Measurements from ENCODE around the gene POLR3C. TPM values are rescaled to one million over a fixed set of nuclear protein-coding genes. Genes with fewer than 3 reads are reported as not detected.

Gene POLR3C
- total and polyA plus RNA-seq, 2 of the 13 experiments (the other 11 are each of a cell fraction or from before 2014, with no cell fraction given): 15.5 to 24.3 TPM

GRCh38 chr1:145784409-145784808, 39.6 kb upstream of the POLR3C start:
- H3K9me3 ChIP-seq (ENCODE audit: low read length): no peaks in the 10 kb centered on the region
- no peak for ATAC-seq
- ChIA-PET CTCF (ENCODE audit: low intra/inter-chr PET ratio, low total read pairs) (no interaction called here), POLR2A (interaction anchor here (0.5 kb wide), 1 partner anchor 19 kb away, joined by 4 read pairs; no protein-coding TSS in a partner anchor)
- no peaks in the 10 kb centered on the region; a peak in 1 of 5 replicates for H3K27me3 ChIP-seq (ENCODE audit: control insufficient read depth in 1 of 2, insufficient read depth in 2 of 2, low read length in 2 of 2)
- no TSS peak for BruUV-seq (replicated peaks)
- WGBS (ENCODE audit: low lambda C conversion rate): 99% methylated on average over 3 of the region's 3 CpGs
- in situ Hi-C loops (cut with HindIII; ENCODE audit: extremely low pct_ligation_motif_present, low pct_unique_long_range_greater_than_20kb): no loop called here
- H4K20me1 ChIP-seq (ENCODE audit: insufficient read depth, low read length): no peaks in the 10 kb centered on the region
- H3K4me3 ChIP-seq (replicated peaks in 1 of 3; ENCODE audit: insufficient read depth in 1 of 3, low read depth in 2 of 3, low read length in 3 of 3): no peak overlapping the region
- H3K79me2 ChIP-seq (ENCODE audit: insufficient read depth, low read length): no peaks in the 10 kb centered on the region
- intact Hi-C loops (cut with micrococcal nuclease; ENCODE audit: unreplicated experiment): no loop called here
- H2AFZ ChIP-seq (ENCODE audit: low read length): no peak overlapping the region
- no peak for FAIRE-seq
- H3K4me2 ChIP-seq (ENCODE audit: low read depth, low read length): no peak overlapping the region
- peaks cover 5 to 6% of the 10 kb centered on the region in 2 experiments; a peak in 4 of 5 replicates for H3K36me3 ChIP-seq (replicated peaks in 1 of 2; ENCODE audit: control insufficient read depth in 1 of 2, insufficient read depth in 2 of 2, low read length in 2 of 2)
- H3K4me1 ChIP-seq (ENCODE audit: insufficient read depth, low read length): peaks cover 12% of the 10 kb centered on the region
- TF ChIP-seq, protein P1, sequence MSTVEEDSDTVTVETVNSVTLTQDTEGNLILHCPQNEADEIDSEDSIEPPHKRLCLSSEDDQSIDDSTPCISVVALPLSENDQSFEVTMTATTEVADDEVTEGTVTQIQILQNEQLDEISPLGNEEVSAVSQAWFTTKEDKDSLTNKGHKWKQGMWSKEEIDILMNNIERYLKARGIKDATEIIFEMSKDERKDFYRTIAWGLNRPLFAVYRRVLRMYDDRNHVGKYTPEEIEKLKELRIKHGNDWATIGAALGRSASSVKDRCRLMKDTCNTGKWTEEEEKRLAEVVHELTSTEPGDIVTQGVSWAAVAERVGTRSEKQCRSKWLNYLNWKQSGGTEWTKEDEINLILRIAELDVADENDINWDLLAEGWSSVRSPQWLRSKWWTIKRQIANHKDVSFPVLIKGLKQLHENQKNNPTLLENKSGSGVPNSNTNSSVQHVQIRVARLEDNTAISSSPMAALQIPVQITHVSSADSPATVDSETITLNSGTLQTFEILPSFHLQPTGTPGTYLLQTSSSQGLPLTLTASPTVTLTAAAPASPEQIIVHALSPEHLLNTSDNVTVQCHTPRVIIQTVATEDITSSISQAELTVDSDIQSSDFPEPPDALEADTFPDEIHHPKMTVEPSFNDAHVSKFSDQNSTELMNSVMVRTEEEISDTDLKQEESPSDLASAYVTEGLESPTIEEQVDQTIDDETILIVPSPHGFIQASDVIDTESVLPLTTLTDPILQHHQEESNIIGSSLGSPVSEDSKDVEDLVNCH (CRISPR knock-in tag; IDR thresholded peaks at IDR 0.05): no peak
- no peak for TF ChIP-seq ZSCAN9 (CRISPR knock-in tag; IDR thresholded peaks at IDR 0.05; ENCODE audit: borderline replicate concordance)
- no peak for TF ChIP-seq ZNF20 (CRISPR knock-in tag; IDR thresholded peaks at IDR 0.05)
- no peak for TF ChIP-seq RBAK (CRISPR knock-in tag; IDR thresholded peaks at IDR 0.05)
- no peak for TF ChIP-seq ZFP37 (CRISPR knock-in tag; IDR thresholded peaks at IDR 0.05; ENCODE audit: borderline replicate concordance)
- TF ChIP-seq POLR2AphosphoS2 (IDR thresholded peaks at IDR 0.05; ENCODE audit: low read depth, low read length): no peak
- TF ChIP-seq ZNF790 (CRISPR knock-in tag; IDR thresholded peaks at IDR 0.05; ENCODE audit: borderline replicate concordance): no peak
- no peak for TF ChIP-seq GATA4 (IDR thresholded peaks at IDR 0.05; ENCODE audit: borderline replicate concordance, low read depth)
- TF ChIP-seq ZNF256 (CRISPR knock-in tag; conservative IDR thresholded peaks at IDR 0.05): no peak
- TF ChIP-seq, protein P2, sequence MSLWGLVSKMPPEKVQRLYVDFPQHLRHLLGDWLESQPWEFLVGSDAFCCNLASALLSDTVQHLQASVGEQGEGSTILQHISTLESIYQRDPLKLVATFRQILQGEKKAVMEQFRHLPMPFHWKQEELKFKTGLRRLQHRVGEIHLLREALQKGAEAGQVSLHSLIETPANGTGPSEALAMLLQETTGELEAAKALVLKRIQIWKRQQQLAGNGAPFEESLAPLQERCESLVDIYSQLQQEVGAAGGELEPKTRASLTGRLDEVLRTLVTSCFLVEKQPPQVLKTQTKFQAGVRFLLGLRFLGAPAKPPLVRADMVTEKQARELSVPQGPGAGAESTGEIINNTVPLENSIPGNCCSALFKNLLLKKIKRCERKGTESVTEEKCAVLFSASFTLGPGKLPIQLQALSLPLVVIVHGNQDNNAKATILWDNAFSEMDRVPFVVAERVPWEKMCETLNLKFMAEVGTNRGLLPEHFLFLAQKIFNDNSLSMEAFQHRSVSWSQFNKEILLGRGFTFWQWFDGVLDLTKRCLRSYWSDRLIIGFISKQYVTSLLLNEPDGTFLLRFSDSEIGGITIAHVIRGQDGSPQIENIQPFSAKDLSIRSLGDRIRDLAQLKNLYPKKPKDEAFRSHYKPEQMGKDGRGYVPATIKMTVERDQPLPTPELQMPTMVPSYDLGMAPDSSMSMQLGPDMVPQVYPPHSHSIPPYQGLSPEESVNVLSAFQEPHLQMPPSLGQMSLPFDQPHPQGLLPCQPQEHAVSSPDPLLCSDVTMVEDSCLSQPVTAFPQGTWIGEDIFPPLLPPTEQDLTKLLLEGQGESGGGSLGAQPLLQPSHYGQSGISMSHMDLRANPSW (CRISPR knock-in tag; IDR thresholded peaks at IDR 0.05; ENCODE audit: borderline replicate concordance): no peak
- TF ChIP-seq ZNF766 (CRISPR knock-in tag; IDR thresholded peaks at IDR 0.05; ENCODE audit: borderline replicate concordance): no peak
- TF ChIP-seq ZC3H4 (CRISPR knock-in tag; IDR thresholded peaks at IDR 0.05; ENCODE audit: borderline replicate concordance): no peak
- TF ChIP-seq ESRRA (CRISPR knock-in tag; IDR thresholded peaks at IDR 0.05; ENCODE audit: low read depth): no peak
- DNase-seq (ENCODE audit: low spot score): no peak
- no peak overlapping the region for H3K27ac ChIP-seq (ENCODE audit: extremely low read length, insufficient read depth, low read length)
- no peak overlapping the region for H3K9ac ChIP-seq (ENCODE audit: insufficient read depth, low read depth, low read length)
